Endothelial cell of umbilical vein (primary cell): ENCODE results near the gene BRI3. TPM values are rescaled to one million over a fixed set of nuclear protein-coding genes. Genes with fewer than 3 reads are reported as not detected.

Experiments
- BruUV-seq: library from RNA; stranded (reverse); fragments of 400-500 nt; replicated peaks from 2 replicates; lab custom pipeline; 2021; lab: Mats Ljungman, UMichigan
- CTCF ChIA-PET: fragments of 300-600, 350-600 bp; sonication (Branson Sonifier 250); formaldehyde crosslinking; loops from one replicate; lab custom pipeline; 2021; ENCODE audit warnings: antibody characterized with exemption, inconsistent platforms; lab: Charles Lee
- POLR2A ChIA-PET: fragments of 300-600, 350-600 bp; sonication (Branson Sonifier 250); formaldehyde crosslinking; loops from one replicate; lab custom pipeline; 2021; ENCODE audit warnings: antibody characterized with exemption, inconsistent platforms; lab: Charles Lee
- DNase-seq: peaks from one replicate; pipeline ENCODE4 v3.0.0-alpha.2; 2011; ENCODE audit warnings: low read depth, low spot score
- FAIRE-seq: peaks from 2 replicates; lab custom pipeline; 2011; peaks lifted over from hg19 to GRCh38; lab: Jason Lieb, UNC
- H2AFZ ChIP-seq: 2 replicates; pipeline ENCODE4 v1.6.0; 2012; ENCODE audit warnings: low read depth, low read length, control low read depth, inconsistent platforms
- H3K27ac ChIP-seq: 2 replicates; pipeline ENCODE4 v1.5.1; 2011; ENCODE audit warnings: low read depth, mild to moderate bottlenecking, control low read depth, low read length, moderate library complexity; ENCODE audit not compliant: insufficient read depth
- H3K27me3 ChIP-seq, 2 experiments: 2 replicates each; pipeline versions ENCODE4 v1.6.0 to v1.6.1; 2011; ENCODE audit warnings: low read length in 2 of 2, mixed read lengths in 1 of 2; ENCODE audit not compliant: control insufficient read depth in 2 of 2, insufficient read depth in 2 of 2
- H3K36me3 ChIP-seq, 2 experiments: 2 replicates in 1 of 2; 3 replicates in 1 of 2; pipeline ENCODE4 v1.5.1; 2011; ENCODE audit warnings: low read length in 2 of 2, mild to moderate bottlenecking in 1 of 2, moderate library complexity in 1 of 2; ENCODE audit not compliant: control insufficient read depth in 2 of 2, insufficient read depth in 2 of 2; ENCODE audit errors: extremely low read depth in 1 of 2
- H3K4me1 ChIP-seq: 3 replicates; pipeline ENCODE4 v1.5.1; 2011; ENCODE audit warnings: mild to moderate bottlenecking, low read length; ENCODE audit not compliant: control insufficient read depth, insufficient read depth; ENCODE audit errors: extremely low read depth
- H3K4me2 ChIP-seq: 2 replicates; pipeline ENCODE4 v1.6.1; 2011; ENCODE audit warnings: low read length, control low read depth, mixed read lengths; ENCODE audit not compliant: insufficient read depth
- H3K4me3 ChIP-seq, 3 experiments: fragments of 200-600 bp in 1 of 3; sonication (generic), shearing (Covaris generic) in 1 of 3; replicated peaks in 1 of 3; 2 replicates each; pipeline ENCODE4 v1.5.1; 2011 to 2016; ENCODE audit warnings: control low read depth in 3 of 3, low read length in 3 of 3, mild to moderate bottlenecking in 2 of 3, inconsistent platforms in 1 of 3, low read depth in 1 of 3, moderate library complexity in 1 of 3; ENCODE audit not compliant: insufficient read depth in 1 of 3
- H3K79me2 ChIP-seq: 2 replicates; pipeline ENCODE4 v1.6.0; 2012; ENCODE audit warnings: low read length, inconsistent platforms; ENCODE audit not compliant: control insufficient read depth, insufficient read depth
- H3K9ac ChIP-seq: replicated peaks from 2 replicates; pipeline ENCODE3; 2011; ENCODE audit warnings: low read length, control low read depth; ENCODE audit not compliant: insufficient read depth; ENCODE audit errors: extremely low read depth
- H3K9me1 ChIP-seq: replicated peaks from 3 replicates; pipeline ENCODE4 v1.6.0; 2011; ENCODE audit warnings: mild to moderate bottlenecking, low read length; ENCODE audit not compliant: control insufficient read depth, insufficient read depth; ENCODE audit errors: extremely low read depth
- H3K9me3 ChIP-seq: replicated peaks from 2 replicates; pipeline ENCODE4 v1.5.1; 2012; ENCODE audit warnings: low read length, inconsistent platforms; ENCODE audit not compliant: control insufficient read depth, insufficient read depth
- H4K20me1 ChIP-seq: replicated peaks from 2 replicates; pipeline ENCODE3; 2011; ENCODE audit warnings: mild to moderate bottlenecking, low read length; ENCODE audit not compliant: control insufficient read depth, insufficient read depth; ENCODE audit errors: extremely low read depth
- CTCF ChIP-seq, 2 donors: IDR thresholded peaks; 1 replicate in 1 of 2; 2 replicates in 1 of 2; pipeline ENCODE4 v1.5.1; 2011; ENCODE audit warnings: low read length in 2 of 2, mild to moderate bottlenecking in 2 of 2, moderate library complexity in 2 of 2, control low read depth in 1 of 2, inconsistent platforms in 1 of 2, low read depth in 1 of 2; ENCODE audit not compliant: insufficient read depth in 1 of 2; ENCODE audit errors: extremely low read depth in 1 of 2
- EZH2 ChIP-seq: IDR thresholded peaks from 2 replicates; pipeline ENCODE4 v1.6.1; 2012; ENCODE audit warnings: borderline replicate concordance, low read depth, mild to moderate bottlenecking, moderate library complexity, low read length, inconsistent platforms; ENCODE audit not compliant: severe bottlenecking
- FOS ChIP-seq: IDR thresholded peaks from 2 replicates; pipeline ENCODE4 v1.6.1; 2011; ENCODE audit warnings: mild to moderate bottlenecking, low read length, moderate library complexity, borderline replicate concordance; ENCODE audit not compliant: insufficient read depth
- GATA2 ChIP-seq: IDR thresholded peaks from 2 replicates; pipeline ENCODE4 v1.7.0; 2011; ENCODE audit warnings: low read depth, mild to moderate bottlenecking, moderate library complexity, mixed read lengths, low read length; ENCODE audit not compliant: insufficient read length, insufficient read depth
- JUN ChIP-seq: IDR thresholded peaks from 2 replicates; pipeline ENCODE4 v1.6.1; 2011; ENCODE audit warnings: borderline replicate concordance, low read depth; ENCODE audit not compliant: insufficient read length, insufficient read depth
- MAX ChIP-seq: IDR thresholded peaks from 2 replicates; pipeline ENCODE4 v1.6.1; 2011; ENCODE audit not compliant: insufficient read depth, insufficient read length
- MYC ChIP-seq: IDR thresholded peaks from one replicate; pipeline ENCODE4 v1.6.1; 2011; ENCODE audit warnings: mild to moderate bottlenecking, low read depth, low read length
- POLR2A ChIP-seq: IDR thresholded peaks from 2 replicates; pipeline ENCODE4 v1.6.1; 2012; ENCODE audit warnings: low read depth, mild to moderate bottlenecking, control low read depth, low read length
- POLR2AphosphoS5 ChIP-seq: IDR thresholded peaks from 2 replicates; pipeline ENCODE4 v1.6.1; 2012; ENCODE audit warnings: low read depth, mild to moderate bottlenecking, control low read depth, low read length, moderate library complexity; ENCODE audit not compliant: insufficient read depth
- dilution Hi-C: fragments of 300-500 bp; cut with MboI; formaldehyde crosslinking; loops from one replicate; pipeline ENCODE4 v1.15.0; 2019; ENCODE audit warnings: low sequenced_read_pairs; ENCODE audit not compliant: extremely low pct_ligation_motif_present
- intact Hi-C: fragments of 100-400 bp; cut with micrococcal nuclease; formaldehyde crosslinking; loops from one replicate; pipeline ENCODE4 v1.10.0; 2022
- polyA plus RNA-seq, 4 experiments: library from polyadenylated mRNA; depleted of rRNA in 3 of 4; stranded (reverse) in 3 of 4; unstranded in 1 of 4; fragments of >200 nt; gene quantifications; 2 replicates each; pipeline versions ENCODE4 v1.2.1 to v1.2.3, GENCODE V29; 2011 to 2012; ENCODE audit warnings: missing spikeins in 1 of 4
- total RNA-seq: library from RNA; stranded (reverse); gene quantifications from 2 replicates; pipeline ENCODE4 v1.2.3, GENCODE V29; 2021

BRI3 gene
- total and polyA plus RNA-seq, 2 donors (not counting 3 experiments of a cell fraction or from before 2014, with no cell fraction given) = 214 to 317 TPM

- no peak for TF ChIP-seq EZH2
- TF ChIP-seq FOS = no peak
- TF ChIP-seq POLR2AphosphoS5 = no peak
- TF ChIP-seq POLR2A = no peak
- TF ChIP-seq JUN = no peak
- TF ChIP-seq MAX = no peak
- no peak for TF ChIP-seq CTCF (IDR thresholded peaks at IDR 0.05; ENCODE audit: extremely low read depth in 1 of 2, insufficient read depth in 1 of 2, low read depth in 1 of 2, low read length in 2 of 2)
- no peak for TF ChIP-seq GATA2
- no peak for TF ChIP-seq MYC
- Histone ChIP-seq H3K27ac (no peak overlapping the region), H3K4me1 (peaks cover 8% of the 10 kb centered on the region), H3K79me2 (peaks cover 22% of the 10 kb centered on the region), H3K4me3 (no peak overlapping the region), H3K4me2 (no peak overlapping the region), H3K36me3 (no peaks in the 10 kb centered on the region), H3K9me3 (no peaks in the 10 kb centered on the region), H3K9ac (no peak overlapping the region), H4K20me1 (no peaks in the 10 kb centered on the region), H2AFZ (no peak overlapping the region), H3K9me1 (no peaks in the 10 kb centered on the region), H3K27me3 (no peaks in the 10 kb centered on the region)
- no TSS peak for BruUV-seq
- POLR2A ChIA-PET = no interaction called here
- FAIRE-seq (no peak), DNase-seq (no peak)
- intact Hi-C loops = no loop called here
- dilution Hi-C loops = no loop called here
- CTCF ChIA-PET = interaction anchor here (1.1 to 1.5 kb wide), 2 partner anchors 8 to 11 kb away, joined by 3 to 4 read pairs; no protein-coding TSS in a partner anchor
These were observed 25.1 kb upstream of the BRI3 start for GRCh38 chr7:98256431-98256830.
